Smooth muscle cell (in vitro differentiated cells): Measurements from ENCODE around the gene YPEL1. TPM values are rescaled to one million over a fixed set of nuclear protein-coding genes. Genes with fewer than 3 reads are reported as not detected.
"Not testable (repeated sequence)": the region's sequence is repeated elsewhere in the genome, so short reads cannot be mapped to it uniquely, and the experiment has no call there.

Experiments
- DNase-seq: peaks from one replicate; lab custom pipeline; 2025; ENCODE audit not compliant: unreplicated experiment; lab: John Stamatoyannopoulos, UW
- H2AFZ ChIP-seq: fragments of 200-600 bp; sonication (generic); 2 replicates; pipeline ENCODE4 v1.6.0; 2016; ENCODE audit warnings: antibody characterized with exemption, low read depth, mild to moderate bottlenecking
- H3F3A ChIP-seq: fragments of 200-600 bp; sonication (generic); 2 replicates; pipeline ENCODE4 v1.6.0; 2017; ENCODE audit warnings: antibody characterized with exemption, low read depth
- H3K27ac ChIP-seq: fragments of 200-600 bp; sonication (generic); 2 replicates; pipeline ENCODE4 v1.5.1; 2016; ENCODE audit warnings: low read depth, mild to moderate bottlenecking
- H3K27me3 ChIP-seq: fragments of 200-600 bp; sonication (generic); 2 replicates; pipeline ENCODE4 v1.6.1; 2016; ENCODE audit warnings: low read depth, mild to moderate bottlenecking
- H3K36me3 ChIP-seq: fragments of 200-600 bp; sonication (generic); 2 replicates; pipeline ENCODE4 v1.5.1; 2016; ENCODE audit warnings: low read depth
- H3K4me1 ChIP-seq: fragments of 200-600 bp; sonication (generic); 2 replicates; pipeline ENCODE4 v1.5.1; 2016; ENCODE audit warnings: low read depth
- H3K4me2 ChIP-seq: fragments of 200-600 bp; sonication (generic); 2 replicates; pipeline ENCODE4 v1.6.0; 2016; ENCODE audit warnings: mild to moderate bottlenecking
- H3K4me3 ChIP-seq: fragments of 200-600 bp; sonication (generic); 2 replicates; pipeline ENCODE4 v1.5.1; 2016; ENCODE audit warnings: mild to moderate bottlenecking
- H3K79me2 ChIP-seq: fragments of 200-600 bp; sonication (generic); 2 replicates; pipeline ENCODE4 v1.6.0; 2016; ENCODE audit warnings: low read depth, mild to moderate bottlenecking
- H3K9ac ChIP-seq: fragments of 200-600 bp; sonication (generic); 2 replicates; pipeline ENCODE4 v1.6.0; 2016; ENCODE audit warnings: low read depth
- H3K9me3 ChIP-seq: fragments of 200-600 bp; sonication (generic); replicated peaks from 2 replicates; pipeline ENCODE4 v1.5.1; 2016; ENCODE audit warnings: low read depth
- H4K20me1 ChIP-seq: fragments of 200-600 bp; sonication (generic); 2 replicates; pipeline ENCODE4 v1.6.0; 2016; ENCODE audit warnings: low read depth
- WGBS: methylation state at CpG from one replicate; pipeline ENCODE4 v1.1.7; 2016; ENCODE audit warnings: low lambda C conversion rate; 5-methylcytosine and 5-hydroxymethylcytosine counted together
- polyA plus RNA-seq: library from polyadenylated mRNA; unstranded; fragments of >200 nt; fragmentation: Nextera tagmentation; extraction: Ambion mirVana; gene quantifications from 2 replicates; pipeline ENCODE4 v1.2.1, GENCODE V29; 2016
- total RNA-seq: library from RNA; depleted of rRNA; stranded (reverse); fragments of >200 nt; gene quantifications from 2 replicates; pipeline ENCODE4 v1.2.3, GENCODE V29; 2014
- TF ChIP-seq, protein P1 (sequence below): fragments of 200-600 bp; sonication (generic); IDR thresholded peaks from 2 replicates; pipeline ENCODE4 v1.5.1; 2017; ENCODE audit warnings: borderline replicate concordance, mild to moderate bottlenecking, antibody characterized with exemption; ENCODE audit not compliant: insufficient read depth, poor library complexity, severe bottlenecking

The YPEL1 gene
- total and polyA plus RNA-seq, 2 experiments from 2014 or later: 1.8 to 4.1 TPM

DNA sequence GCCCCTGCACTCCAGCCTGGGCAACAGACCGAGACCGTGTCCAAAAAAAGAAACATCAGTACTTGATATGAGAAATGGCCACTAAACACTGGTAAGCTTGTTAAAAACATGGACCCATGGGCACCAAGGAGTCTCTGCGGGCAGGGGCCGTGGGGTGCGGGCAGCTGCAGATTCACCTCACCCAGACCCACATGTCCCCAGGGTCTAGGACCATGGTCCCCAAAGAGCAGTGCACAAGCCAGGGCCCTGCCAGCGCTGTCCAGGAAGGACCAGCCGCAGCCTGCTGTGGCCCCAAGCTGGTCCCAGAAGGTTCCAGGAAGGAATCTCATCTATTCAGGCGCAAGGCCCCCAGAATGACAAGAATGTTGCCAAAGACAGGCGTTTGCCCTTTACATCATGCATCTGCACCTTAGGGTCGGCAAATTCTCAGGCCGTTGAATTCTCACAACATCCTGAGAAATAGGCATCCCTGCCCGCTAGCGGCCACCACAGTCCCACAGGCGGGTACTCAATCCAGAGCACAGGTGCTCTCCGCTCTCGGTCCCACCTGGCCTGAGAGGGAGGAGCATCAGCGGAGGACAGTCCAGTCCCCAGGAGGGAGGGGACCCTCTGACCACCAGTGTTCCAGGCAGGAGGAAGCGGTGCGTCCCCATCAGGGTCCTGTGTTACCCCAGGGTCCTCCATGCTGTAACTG lies 9.5 kb downstream of the YPEL1 start:
- H3K4me3 ChIP-seq: no peak overlapping the region
- no peaks in the 10 kb centered on the region for H4K20me1 ChIP-seq
- no peaks in the 10 kb centered on the region for H3K36me3 ChIP-seq
- H3K9ac ChIP-seq: no peak overlapping the region
- H3K27me3 ChIP-seq: no peaks in the 10 kb centered on the region
- 86% methylated on average over 19 of the region's 19 CpGs for WGBS
- TF ChIP-seq, protein P1, sequence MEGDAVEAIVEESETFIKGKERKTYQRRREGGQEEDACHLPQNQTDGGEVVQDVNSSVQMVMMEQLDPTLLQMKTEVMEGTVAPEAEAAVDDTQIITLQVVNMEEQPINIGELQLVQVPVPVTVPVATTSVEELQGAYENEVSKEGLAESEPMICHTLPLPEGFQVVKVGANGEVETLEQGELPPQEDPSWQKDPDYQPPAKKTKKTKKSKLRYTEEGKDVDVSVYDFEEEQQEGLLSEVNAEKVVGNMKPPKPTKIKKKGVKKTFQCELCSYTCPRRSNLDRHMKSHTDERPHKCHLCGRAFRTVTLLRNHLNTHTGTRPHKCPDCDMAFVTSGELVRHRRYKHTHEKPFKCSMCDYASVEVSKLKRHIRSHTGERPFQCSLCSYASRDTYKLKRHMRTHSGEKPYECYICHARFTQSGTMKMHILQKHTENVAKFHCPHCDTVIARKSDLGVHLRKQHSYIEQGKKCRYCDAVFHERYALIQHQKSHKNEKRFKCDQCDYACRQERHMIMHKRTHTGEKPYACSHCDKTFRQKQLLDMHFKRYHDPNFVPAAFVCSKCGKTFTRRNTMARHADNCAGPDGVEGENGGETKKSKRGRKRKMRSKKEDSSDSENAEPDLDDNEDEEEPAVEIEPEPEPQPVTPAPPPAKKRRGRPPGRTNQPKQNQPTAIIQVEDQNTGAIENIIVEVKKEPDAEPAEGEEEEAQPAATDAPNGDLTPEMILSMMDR: no peak
- H3K79me2 ChIP-seq: no peaks in the 10 kb centered on the region
- H3K4me2 ChIP-seq: no peak overlapping the region
- H3K9me3 ChIP-seq: no peaks in the 10 kb centered on the region
- H3K27ac ChIP-seq: no peak overlapping the region
- no peak for DNase-seq
- H2AFZ ChIP-seq: no peak overlapping the region
- no peaks in the 10 kb centered on the region for H3K4me1 ChIP-seq
- H3F3A ChIP-seq: no peaks in the 10 kb centered on the region

DNA sequence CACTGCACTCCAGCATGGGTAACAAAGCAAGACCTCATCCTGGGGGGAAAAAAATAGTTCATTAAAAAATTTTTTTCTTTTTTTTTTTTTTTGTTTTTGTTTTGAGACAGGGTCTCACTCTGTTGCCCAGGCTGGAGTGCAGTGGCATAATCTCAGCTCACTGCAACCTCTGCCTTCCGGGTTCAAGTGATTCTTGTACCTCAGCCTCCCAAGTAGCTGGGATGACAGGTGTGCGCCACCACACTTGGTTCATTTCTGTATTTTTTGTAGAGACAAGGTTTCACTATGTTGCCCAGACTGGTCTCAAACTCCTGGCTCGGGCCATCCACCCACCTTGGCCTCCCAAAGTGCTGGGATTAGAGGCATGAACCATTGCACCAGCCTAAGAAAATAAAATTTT lies 11.1 kb downstream of the YPEL1 start:
- not testable (repeated sequence) for H3K27me3 ChIP-seq, H3K4me1 ChIP-seq, H2AFZ ChIP-seq, H3K9ac ChIP-seq, H3K27ac ChIP-seq, H3K4me3 ChIP-seq, H3K9me3 ChIP-seq, H3K4me2 ChIP-seq, H3K36me3 ChIP-seq, H4K20me1 ChIP-seq, H3K79me2 ChIP-seq, H3F3A ChIP-seq, DNase-seq
- WGBS: 97% methylated on average over 3 of the region's 3 CpGs

DNA sequence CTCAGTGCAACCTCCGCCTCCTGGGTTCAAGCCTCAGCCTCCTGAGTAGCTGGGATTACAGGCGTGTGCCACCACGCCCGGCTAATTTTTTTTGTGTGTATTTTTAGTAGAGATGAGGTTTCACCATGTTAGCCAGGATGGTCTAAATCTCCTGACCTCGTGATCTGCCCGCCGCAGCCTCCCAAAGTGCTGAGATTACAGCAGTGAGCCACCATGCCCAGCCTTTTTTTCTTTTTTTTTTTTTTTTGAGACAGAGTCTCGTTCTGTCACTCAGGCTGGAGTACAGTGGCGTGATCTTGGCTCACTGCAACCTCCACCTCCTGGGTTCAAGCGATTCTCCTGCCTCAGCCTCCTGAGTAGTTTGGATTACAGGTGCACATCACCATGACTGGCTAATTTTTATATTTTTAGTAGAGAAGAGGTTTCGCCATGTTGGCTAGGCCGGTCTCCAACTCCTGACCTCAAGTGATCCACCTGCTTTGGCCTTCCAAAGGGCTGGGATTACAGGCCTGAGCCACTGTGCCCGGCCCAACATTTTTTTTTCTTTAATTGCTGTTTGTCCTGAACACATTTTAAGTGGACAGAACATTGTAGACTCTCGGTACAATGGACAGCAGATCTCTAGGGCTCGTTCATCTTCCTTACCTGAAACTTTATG lies 14.3 kb downstream of the YPEL1 start:
- not testable (repeated sequence) for H3K27me3 ChIP-seq, DNase-seq, H3K4me1 ChIP-seq, H3K9me3 ChIP-seq, H4K20me1 ChIP-seq, H2AFZ ChIP-seq, H3K79me2 ChIP-seq, H3K9ac ChIP-seq, H3F3A ChIP-seq, H3K36me3 ChIP-seq, H3K4me3 ChIP-seq, H3K27ac ChIP-seq, H3K4me2 ChIP-seq
- 92% methylated on average over 15 of the region's 15 CpGs for WGBS

DNA sequence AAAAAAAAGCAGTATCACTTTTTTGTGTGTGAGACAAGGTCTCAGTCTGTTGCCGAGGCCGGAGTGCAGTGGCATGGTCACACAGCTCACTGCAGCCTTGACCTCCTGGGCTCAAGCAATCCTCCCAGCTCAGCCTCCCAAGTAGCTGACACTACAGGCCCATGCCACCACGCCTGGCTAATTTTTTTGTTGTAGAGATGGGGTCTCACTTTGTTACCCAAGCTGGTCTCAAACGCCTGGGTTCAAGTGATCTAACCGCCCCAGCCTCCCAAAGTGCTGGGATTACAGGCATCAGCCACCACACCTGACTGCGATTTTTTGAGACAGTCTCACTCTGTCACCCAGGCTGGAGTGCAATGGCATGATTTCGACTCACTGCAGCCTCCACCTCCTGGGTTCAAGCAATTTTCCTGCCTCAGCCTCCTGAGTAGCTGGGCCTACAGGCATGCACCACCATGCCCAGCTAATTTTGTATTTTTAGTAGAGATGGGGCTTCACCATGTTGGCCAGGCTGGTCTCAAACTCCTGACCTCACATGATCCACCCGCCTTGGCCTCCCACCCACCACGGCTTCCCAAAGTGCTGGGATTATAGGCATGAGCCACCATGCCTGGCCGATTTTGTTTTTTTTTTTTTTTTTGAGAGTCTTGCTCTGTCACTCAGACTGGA lies 15.3 kb downstream of the YPEL1 start:
- DNase-seq, H3K9ac ChIP-seq, H3K36me3 ChIP-seq, H3K4me1 ChIP-seq, H3K27ac ChIP-seq, H3K4me2 ChIP-seq, H3K27me3 ChIP-seq, H3K79me2 ChIP-seq, H3K9me3 ChIP-seq, H3F3A ChIP-seq, H3K4me3 ChIP-seq, H2AFZ ChIP-seq, H4K20me1 ChIP-seq: not testable (repeated sequence)
- WGBS: 90% methylated on average over 10 of the region's 10 CpGs

DNA sequence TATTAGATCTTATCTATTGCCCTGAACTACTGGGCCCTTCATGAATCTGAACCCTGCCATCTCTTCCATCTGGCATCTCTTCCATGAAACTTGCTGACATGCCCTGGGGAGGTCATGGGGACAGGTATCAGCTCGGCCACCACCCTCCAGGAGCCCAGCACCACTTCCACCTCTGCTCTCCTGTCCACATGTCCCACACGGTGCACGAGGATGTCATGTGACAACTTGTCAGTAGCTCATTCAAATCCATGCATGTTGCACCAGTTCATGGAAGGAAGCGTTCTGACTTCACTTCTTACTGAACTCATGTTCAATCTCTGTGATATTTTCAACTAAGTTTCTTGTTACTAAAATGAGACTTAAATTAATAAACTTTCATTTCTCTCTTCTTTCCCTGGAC lies 16.6 kb downstream of the YPEL1 start:
- DNase-seq: no peak
- Histone ChIP-seq H3K9ac (no peak overlapping the region), H3K36me3 (no peaks in the 10 kb centered on the region), H3K4me3 (no peak overlapping the region), H2AFZ (no peak overlapping the region), H3F3A (no peaks in the 10 kb centered on the region), H3K4me1 (no peaks in the 10 kb centered on the region), H4K20me1 (no peaks in the 10 kb centered on the region), H3K27me3 (no peaks in the 10 kb centered on the region), H3K4me2 (no peak overlapping the region), H3K27ac (no peak overlapping the region), H3K9me3 (no peaks in the 10 kb centered on the region), H3K79me2 (no peaks in the 10 kb centered on the region)
- TF ChIP-seq, protein P1: no peak
- WGBS: 88% methylated on average over 4 of the region's 4 CpGs
